Fibroblast of skin of right biceps (primary cell): ENCODE data around the gene MKI67.
"Not testable (repeated sequence)": the region's sequence is repeated elsewhere in the genome, so short reads cannot be mapped to it uniquely, and the experiment has no call there.

Experiments used
- DNase-seq: peaks from one replicate; pipeline ENCODE4 v3.0.0-alpha.2; 2013

Gene MKI67

DNA sequence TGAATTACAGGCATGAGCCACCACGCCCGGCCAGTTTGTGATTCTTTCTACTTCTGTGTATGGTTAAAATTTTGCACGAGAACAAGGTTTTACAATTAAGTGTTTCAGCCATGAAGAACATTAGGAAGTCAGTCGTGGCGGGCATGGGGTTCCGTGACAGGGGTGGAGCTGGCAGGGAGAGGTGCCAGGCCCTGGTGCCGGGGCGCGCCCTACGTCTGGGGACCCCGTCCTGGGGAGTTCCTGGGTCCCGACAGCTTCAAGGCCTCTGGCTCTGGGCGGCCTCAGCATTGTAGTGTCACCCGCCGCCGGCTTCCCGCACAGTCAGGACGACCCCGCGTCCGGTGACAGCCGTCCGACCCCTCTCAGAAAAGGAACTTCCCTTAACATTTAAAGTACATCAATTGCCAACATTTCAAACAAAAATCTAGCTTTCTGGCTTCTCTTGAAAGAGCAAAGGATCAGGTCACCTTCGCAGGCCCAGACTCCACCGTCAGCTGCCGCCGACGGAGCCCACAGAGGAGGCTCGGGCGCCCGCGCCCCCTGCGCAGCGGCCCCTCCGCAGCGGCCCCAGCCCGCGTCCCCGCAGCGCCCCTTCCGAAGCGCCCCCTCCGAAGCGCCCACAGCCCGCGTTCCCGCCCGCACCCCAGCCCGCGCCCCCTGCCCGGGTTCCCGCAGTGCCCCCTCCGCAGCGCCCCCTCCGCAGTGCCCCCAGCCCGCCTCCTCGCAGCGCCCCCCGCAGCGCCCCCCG lies 23.2 kb upstream of the MKI67 start:
- no peak for DNase-seq

DNA sequence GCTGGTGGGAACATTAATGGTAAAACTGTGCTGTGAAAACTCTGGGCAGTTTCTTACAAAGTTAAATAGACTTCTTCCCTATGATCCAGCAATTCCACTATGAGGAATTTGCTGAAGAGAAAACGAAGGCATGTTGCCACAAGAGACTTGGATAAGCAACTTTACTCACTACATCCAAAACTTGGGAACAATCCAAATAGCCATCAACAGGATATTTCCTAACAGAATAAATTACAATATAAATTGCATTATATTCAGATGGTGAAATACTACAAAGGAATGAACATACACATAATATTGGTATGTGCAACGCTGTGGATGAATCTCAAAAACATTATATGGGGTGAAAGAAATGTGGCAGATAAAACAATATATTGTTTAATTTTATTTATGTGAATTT lies 21.4 kb upstream of the MKI67 start:
- peak; percentile 97 for DNase-seq

- peak; percentile 10 for DNase-seq
Measured at GRCh38 chr10:128147064-128147463, 20.8 kb upstream of the MKI67 start.

DNA sequence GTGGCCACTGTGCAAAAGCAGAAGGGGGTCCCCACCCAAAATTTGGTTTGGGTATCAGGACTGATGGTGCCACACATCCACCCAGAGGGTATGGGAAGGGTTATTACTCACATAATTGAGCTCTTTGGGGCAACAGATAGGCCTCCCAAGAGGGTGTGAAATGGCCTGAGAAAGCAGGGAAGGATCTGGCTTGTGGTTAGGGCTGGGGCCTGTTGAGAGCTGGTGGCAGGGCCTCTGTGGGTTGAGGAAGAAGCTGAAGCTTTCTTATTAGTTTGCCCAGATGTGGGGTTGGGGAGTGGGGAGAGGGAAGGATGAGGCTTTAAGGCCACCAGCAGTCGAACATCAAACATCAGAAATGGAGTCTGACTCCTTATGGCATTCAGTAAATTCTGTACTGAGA lies 18.3 kb upstream of the MKI67 start:
- no peak for DNase-seq

DNA sequence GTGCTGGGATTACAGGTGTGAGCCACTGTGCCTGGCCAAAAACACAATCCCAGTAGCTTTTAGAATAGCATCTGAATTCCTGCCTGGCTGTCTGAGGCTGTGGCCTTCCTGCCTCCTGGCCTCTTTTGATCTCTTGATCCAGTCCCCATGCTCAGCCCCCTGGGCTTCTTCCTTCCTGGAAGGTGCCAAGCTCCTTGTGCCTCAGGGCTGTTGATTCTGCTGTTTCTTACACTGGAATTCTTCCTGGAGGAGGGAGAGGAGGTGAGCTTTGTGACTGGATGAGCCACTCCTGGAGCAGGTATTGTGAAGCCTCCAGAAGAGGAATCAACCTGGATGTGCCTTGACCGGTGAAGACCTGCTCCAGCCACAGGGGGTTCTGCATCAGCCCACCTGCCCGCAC lies 17.3 kb upstream of the MKI67 start:
- no peak for DNase-seq

DNA sequence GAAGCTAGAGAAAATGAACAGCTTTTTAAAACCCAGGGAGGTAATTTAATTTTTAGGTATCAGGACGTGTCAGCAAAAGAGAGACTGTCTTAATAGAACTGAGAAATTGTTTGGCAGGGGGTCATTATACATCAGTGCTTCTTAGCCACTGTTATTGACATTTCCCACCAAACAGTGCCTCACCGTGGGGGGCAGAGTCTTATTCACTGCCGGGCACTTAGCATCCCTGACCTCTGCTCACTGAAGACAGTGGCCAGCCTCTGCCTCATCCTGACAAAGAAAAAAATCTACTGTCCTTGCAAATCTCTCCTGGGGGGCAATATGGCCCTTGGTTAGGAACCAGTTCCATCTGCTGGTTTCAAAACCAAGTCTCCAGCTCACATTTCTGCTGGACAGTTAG lies 14.2 kb upstream of the MKI67 start:
- DNase-seq: no peak

DNA sequence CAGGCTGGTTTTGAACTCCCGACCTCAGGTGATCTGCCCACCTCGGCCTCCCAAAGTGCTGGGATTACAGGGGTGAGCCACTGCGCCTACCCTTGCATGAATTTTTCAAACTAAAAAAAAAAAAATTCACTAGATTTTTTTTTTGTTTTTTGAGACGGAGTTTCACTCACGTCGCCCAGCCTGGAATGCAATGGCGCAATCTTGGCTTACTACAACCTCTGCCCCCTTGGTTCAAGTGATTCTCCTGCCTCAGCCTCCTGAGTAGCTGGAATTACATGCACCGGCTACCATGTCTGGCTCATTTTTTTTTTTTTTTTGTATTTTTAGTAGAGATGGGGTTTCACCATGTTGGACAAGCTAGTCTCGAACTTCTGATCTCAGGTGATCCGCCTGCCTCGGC lies 12.2 kb upstream of the MKI67 start:
- not testable (repeated sequence) for DNase-seq

DNA sequence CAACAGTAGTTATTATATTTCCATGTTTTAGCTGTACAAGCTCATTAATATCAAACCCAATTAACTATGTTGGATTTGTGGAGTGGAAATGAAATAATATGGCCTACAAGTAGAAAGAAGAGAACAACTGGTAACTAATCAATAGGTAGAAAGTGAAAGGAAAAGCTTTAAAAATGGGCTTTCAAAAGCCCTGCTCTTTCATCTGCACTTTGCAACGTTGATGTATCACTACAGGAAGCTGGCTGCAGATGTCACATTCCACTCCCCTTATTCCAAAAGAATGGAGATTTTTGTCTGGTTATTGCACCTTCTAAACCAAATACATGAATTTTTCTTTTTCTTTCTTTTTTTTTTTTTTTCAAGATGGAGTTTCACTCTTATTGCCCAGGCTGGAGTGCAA lies 11.7 kb upstream of the MKI67 start:
- peak; percentile 28 for DNase-seq

DNA sequence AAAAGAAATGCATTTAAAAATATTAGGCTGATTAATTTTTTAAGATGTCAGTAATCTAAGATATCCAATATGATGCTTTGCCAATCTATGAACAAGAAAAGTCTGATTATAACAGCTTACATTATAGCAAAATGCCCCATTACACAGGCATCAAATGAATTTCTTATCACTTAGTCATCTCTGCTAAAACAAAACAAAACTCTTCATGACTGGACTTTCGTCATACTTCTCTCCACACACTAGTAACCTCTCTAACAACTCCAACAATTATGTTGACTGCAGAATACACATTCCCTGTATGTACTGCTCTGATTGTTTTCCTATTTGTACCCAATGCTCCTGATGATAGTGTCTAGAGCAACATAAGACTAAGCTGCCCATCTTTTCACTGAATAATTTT lies 3.8 kb upstream of the MKI67 start:
- peak; percentile 48 for DNase-seq

DNA sequence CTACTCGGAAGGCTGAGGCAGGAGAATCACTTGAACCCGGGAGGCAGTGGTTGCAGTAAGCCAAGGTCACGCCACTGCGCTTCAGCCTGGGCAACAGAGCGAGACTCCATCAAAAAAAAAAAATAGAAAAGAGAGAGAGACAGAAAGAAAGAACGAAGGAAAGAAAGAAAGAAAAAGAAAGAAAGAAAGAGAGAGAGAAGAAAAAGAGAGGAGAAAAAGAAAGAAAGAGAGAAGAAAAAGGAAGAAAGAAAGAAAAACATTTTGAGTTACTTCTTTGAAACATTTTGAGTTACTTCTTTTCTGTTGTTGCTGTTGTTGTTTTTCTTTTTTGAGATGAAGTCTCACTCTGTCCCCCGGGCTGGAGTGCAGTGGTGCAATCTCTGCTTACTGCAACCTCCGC lies 2.4 kb upstream of the MKI67 start:
- DNase-seq: no peak

DNA sequence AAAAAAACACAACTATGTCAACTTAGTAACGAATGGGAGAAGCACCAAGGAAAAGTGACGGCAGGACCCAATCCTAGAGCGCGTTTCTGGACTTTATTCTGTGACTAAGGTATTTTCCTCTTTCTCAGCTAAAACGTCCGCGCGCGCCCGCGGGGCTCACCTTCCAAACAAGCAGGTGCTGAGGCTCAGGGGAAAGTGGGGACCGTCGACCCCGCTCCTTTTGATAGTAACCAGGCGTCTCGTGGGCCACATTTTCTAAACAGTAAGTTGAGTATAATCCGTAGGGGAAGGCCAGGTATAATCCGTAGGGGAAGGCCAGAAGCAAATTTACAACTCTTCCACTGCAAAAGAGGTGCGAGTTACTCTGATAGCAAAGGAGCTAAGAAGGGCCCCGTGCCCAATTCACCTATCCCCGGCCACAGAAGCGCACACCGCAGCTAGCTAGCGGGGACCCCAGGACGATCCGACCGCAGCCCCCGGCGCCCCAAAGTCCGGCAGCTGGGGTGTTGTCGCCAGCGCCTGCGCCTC lies 743 bp downstream of the MKI67 start:
- no peak for DNase-seq

DNA sequence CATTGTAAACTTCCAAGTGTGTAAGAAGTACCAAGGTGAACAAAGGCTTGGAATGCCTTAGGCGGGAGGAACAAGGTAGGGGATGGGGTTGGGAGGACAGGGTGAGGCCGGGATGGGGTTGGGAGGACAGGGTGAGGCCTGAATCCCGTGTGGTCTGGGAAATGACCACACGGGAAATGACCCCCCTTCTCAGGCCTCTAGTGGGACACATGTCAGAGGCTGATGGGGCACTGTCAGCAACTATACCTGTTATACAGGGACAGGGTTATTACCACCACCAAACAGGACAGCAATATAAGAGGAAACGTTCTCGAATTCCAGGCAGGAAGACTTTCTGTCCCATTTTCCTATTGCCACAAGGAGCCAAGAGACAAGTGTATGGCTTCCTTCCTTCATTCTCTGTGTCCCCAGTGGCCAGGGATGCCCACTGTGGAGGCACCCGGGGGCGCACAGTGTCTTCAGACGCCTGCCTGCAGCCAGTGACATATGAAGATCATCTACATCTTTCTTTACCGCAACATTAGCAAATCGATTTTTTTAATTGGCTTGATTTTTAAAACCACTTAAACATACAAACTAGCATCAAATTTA lies 1.3 kb downstream of the MKI67 start:
- DNase-seq: no peak

DNA sequence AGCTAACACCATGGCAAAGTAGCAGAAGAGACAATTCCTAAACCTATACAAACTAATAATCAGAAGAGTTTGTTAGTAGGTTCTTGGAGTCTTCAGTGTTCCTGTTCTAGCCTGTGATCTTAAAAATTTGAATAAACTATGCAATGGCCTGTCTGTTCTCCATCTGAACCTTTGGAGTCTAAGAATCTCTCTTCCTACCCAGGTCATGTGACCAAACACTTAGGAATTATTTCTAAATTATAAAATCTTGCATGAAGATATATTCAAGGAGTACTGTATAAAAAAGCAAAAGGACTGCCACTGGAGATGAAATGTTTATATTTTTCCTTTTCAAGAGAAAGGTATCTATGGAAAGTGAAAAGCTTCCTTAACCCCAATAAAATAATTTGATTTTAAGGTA lies 2.4 kb downstream of the MKI67 start:
- DNase-seq: no peak

DNA sequence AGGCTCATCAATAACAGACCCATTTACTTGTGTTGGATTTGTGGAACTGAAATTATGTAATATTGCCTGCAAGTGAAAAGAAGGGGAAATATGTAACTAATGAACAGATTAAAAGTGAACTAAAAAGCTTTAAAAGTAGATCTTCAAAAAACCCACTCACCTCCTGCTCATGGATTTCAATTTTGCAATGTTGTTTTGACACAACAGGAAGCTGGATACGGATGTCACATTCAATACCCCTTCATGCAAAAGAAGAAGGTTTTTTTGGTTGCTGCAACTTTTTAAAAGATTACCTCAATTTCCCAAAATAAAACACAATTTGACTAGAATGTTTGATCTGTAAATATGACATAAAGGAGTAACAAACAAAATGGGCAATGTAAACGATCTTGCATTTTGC lies 3.3 kb downstream of the MKI67 start:
- DNase-seq: no peak

DNA sequence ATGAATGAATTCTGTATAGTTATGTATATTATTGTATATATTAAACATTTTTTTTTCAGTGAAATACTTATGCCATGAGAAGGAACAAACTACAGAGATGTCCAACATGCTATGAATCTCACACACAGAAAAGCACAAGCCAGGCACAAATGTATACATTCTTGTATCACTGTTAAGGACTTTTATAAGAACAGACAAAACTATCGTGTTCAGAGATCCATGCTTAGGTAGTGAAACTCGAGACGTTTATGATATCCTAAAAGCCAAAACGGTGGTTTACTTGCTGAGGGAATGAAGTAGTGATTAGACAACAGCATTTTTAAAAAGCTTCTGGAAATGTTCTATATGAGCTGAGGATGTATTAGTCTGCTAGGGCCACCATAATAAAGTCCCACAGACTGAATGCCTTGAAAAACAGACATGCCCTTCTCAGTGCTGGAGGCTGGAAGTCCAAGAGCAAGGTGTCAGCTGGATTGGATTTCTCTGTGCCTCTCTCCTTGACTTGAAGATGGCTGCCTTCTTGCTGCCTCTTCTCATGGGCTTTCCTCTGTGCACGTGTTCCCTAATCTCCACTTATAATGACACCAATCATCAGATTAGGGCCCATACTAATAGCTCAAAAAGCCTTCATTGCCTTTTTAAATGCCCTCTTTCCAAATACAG lies 4.3 kb downstream of the MKI67 start:
- no peak for DNase-seq

DNA sequence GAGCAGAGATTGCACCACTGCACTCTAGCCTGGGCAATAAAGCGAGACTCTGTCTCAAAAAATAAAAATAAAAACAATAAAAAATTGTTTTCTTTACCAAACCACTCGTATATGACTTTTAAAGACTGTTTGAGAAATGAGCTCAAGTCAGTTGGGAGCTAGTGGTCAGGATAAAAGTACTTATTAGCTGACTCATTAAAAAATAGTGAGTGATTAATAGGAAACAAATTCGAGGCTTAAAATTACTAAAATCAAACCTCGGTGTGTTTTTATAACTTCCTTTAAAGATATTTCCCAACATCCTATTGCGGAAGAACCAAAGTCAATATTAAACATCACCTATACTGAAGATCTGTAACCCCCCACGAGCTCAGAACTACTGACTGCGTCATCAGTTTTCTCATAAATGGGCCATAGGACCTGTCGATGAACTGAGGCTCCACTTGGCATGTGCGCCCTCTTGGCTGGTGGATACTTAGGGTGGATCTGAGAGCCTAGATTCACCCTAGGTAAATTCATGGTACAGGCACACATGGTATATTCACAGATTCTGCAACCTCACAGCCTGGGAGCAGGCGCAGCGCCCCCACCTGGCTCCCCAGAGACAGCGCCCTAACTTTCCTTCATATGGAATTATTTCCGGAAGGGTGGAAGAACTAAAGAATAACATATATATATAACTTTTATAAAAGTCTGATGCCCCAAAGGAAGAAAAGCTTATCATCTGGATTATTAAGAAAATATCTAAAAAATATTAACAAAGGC lies 9.2 kb downstream of the MKI67 start:
- no peak for DNase-seq

DNA sequence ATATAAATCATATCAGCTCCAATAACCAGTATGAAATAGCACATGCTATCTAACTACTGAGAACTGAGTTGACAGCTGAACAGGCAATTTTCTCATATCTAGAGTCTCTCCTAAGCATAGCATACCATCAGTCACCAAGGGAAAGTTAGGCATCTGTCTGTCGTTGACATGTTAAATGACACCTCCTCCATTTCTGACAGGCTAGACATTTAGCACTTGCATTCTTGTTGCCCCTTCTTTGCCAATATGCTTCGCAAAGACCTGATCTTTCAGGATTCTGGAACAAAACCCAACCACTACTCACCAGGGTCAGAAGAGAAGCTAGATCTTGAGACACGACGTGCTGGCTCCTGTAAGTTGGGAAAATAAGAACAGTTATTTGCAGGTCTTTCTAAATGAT lies 10.0 kb downstream of the MKI67 start:
- no peak for DNase-seq

- DNase-seq: no peak
Measured at GRCh38 chr10:128115356-128115755, 10.9 kb downstream of the MKI67 start.

GRCh38 chr10:128114901-128115300 lies 11.3 kb downstream of the MKI67 start:
- DNase-seq: no peak

DNA sequence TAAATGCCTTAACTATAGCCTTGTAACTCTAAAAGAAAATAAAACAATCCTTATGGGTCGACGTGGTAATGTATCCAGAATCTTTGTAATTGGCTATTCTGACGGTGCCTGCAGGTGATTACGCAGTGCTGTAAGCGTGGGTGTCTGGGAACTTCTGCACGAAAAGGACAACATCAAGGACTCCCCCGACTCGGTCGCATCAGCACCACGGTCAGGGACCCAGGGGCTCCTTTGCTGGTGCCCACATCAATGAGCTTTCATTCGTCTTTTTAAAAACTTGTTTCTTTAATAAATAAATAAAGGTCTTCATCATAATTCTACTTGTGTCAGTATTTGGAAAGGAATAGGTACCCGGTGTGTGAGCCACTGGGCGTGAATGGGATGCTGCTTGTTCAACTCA lies 13.2 kb downstream of the MKI67 start:
- no peak for DNase-seq

DNA sequence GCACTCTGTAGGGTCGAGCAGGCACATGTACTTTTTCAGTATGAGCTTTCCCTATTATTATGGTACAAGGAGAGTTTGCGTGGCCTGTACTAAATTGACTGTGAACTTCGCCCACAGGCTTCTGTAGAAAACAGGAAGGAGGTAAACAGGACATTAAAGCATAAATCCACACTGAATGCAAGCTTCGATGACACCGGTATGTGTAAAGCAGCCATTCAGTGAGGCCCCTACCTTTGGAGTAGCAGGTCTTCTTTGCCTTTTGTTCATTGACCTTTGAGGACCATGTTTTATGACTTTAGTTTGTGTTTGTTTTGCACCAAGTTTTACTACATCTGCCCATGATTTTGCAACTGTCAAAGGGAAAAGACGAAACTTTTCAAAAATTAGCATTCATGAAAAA lies 14.5 kb downstream of the MKI67 start:
- DNase-seq: no peak

- DNase-seq: no peak
Measured at GRCh38 chr10:128110339-128110738, 15.9 kb downstream of the MKI67 start.

- DNase-seq: no peak
Measured at GRCh38 chr10:128109707-128110106, 16.5 kb downstream of the MKI67 start.

- DNase-seq: no peak
Measured at GRCh38 chr10:128105383-128105782, 20.8 kb downstream of the MKI67 start.
